Measurements from ENCODE around the gene SGF29. TPM values are rescaled to one million over a fixed set of nuclear protein-coding genes. Genes with fewer than 3 reads are reported as not detected.
A peak's percentile ranks its signal among the peaks of the same experiment; 100 is the strongest.
"Not testable (repeated sequence)": the region's sequence is repeated elsewhere in the genome, so short reads cannot be mapped to it uniquely, and the experiment has no call there.

SGF29 gene
- total and polyA plus RNA-seq, 2 donors = 30.3 to 34.7 TPM

DNA sequence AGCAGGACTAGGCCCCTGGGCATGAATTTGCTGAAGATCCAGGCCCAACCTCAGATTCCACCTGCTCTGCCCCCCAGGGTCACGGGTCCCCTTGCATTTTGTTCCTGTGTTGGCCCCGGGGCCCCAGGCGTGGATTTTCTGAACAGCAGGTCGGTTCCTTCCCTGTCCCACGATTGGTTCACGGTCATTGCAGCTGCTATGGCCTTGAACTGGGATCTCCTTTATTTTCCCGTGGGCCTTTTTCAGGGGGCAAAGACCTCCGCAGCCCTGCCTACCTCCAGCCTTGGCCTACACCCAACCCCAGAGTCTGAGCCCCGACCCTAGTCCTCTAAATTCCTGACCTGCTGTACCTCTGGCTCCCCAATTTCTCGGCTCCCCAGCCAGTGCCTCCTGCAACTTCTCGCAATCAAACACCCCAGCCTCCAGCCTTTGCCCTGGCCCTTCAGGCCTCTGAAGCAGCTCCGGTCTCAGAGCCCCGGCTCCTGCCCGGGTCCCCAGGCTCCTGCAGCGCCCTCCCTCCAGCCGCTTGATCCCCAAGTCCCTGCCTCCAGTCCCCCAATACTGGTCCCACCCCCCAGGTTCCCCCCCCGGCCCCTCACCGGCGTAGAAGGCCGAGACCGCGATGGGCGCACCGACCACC, 68.9 kb downstream of the SGF29 start:
- H3K27ac ChIP-seq (ENCODE audit: low read depth in 1 of 2, low read length in 1 of 2); DNase-seq (ENCODE audit: low read depth in 6 of 9, low spot score in 9 of 9); H3K27me3 ChIP-seq (ENCODE audit: control insufficient read depth in 2 of 2, insufficient read depth in 1 of 2, low read length in 1 of 2); H3K9me3 ChIP-seq (ENCODE audit: control insufficient read depth in 2 of 2, insufficient read depth in 1 of 2, low read length in 1 of 2); H3K4me1 ChIP-seq (ENCODE audit: control insufficient read depth in 2 of 2, insufficient read depth in 2 of 2, low read length in 2 of 2); H3K36me3 ChIP-seq (ENCODE audit: control insufficient read depth in 2 of 2, insufficient read depth in 2 of 2, low read length in 1 of 2): not testable (repeated sequence)
- WGBS = 44% methylated on average over 24 of the region's 24 CpGs
- H3K4me3 ChIP-seq (ENCODE audit: low read length in 2 of 2) = peak overlapping the region; percentile 49 to 70

- Histone ChIP-seq H3K9me3 (ENCODE audit: control insufficient read depth in 2 of 2, insufficient read depth in 1 of 2, low read length in 1 of 2) (no peaks in the 10 kb centered on the region), H3K27ac (ENCODE audit: low read depth in 1 of 2, low read length in 1 of 2) (no peak overlapping the region), H3K4me1 (ENCODE audit: control insufficient read depth in 2 of 2, insufficient read depth in 2 of 2, low read length in 2 of 2) (peaks cover 2 to 6% of the 10 kb centered on the region in 2 donors), H3K4me3 (ENCODE audit: low read length in 2 of 2) (peak overlapping the region; percentile 49 to 70), H3K36me3 (ENCODE audit: control insufficient read depth in 2 of 2, insufficient read depth in 2 of 2, low read length in 1 of 2) (peaks cover 0 to 7% of the 10 kb centered on the region in 2 donors), H3K27me3 (ENCODE audit: control insufficient read depth in 2 of 2, insufficient read depth in 1 of 2, low read length in 1 of 2) (no peaks in the 10 kb centered on the region)
- under 1% methylated on average over 68 of the region's 68 CpGs for WGBS
- DNase-seq (ENCODE audit: low read depth in 6 of 9, low spot score in 9 of 9) = peak in 8 of 9 donors; percentile 29 to 79 (median 36)
Measured at GRCh38 chr16:28623172-28623711, 69.5 kb downstream of the SGF29 start.

DNA sequence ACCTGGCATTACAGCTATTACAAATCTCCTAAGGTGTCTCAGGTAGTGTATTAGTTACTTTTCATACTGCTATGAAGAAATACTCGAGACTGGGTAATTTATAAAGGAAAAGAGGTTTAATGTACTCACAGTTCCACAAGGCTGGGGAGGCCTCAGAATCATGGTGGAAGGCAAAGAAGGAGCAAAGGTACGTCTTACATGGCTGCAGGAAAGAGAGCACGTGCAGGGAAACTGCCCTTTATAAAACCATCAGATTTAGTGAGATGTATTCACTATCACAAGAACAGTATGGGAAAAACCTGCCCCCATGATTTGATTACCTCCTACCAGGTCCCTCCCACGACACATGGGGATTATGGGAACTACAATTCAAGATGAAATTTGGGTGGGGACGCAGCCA, 77.2 kb downstream of the SGF29 start:
- WGBS = 90% methylated on average over 4 of the region's 5 CpGs
- H3K27me3 ChIP-seq (ENCODE audit: control insufficient read depth in 2 of 2, insufficient read depth in 1 of 2, low read length in 1 of 2) = not testable (repeated sequence)

GRCh38 chr16:28636093-28636823, 82.5 kb downstream of the SGF29 start:
- not testable (repeated sequence) for H3K4me1 ChIP-seq (ENCODE audit: control insufficient read depth in 2 of 2, insufficient read depth in 2 of 2, low read length in 2 of 2); H3K27ac ChIP-seq (ENCODE audit: low read depth in 1 of 2, low read length in 1 of 2); H3K4me3 ChIP-seq (ENCODE audit: low read length in 2 of 2); DNase-seq (ENCODE audit: low read depth in 6 of 9, low spot score in 9 of 9); H3K9me3 ChIP-seq (ENCODE audit: control insufficient read depth in 2 of 2, insufficient read depth in 1 of 2, low read length in 1 of 2); H3K27me3 ChIP-seq (ENCODE audit: control insufficient read depth in 2 of 2, insufficient read depth in 1 of 2, low read length in 1 of 2); H3K36me3 ChIP-seq (ENCODE audit: control insufficient read depth in 2 of 2, insufficient read depth in 2 of 2, low read length in 1 of 2)
- WGBS = 94% methylated on average over 5 of the region's 5 CpGs

More for the DNA sequence above, 77.2 kb downstream of the SGF29 start:
- DNase-seq (ENCODE audit: low read depth in 6 of 9, low spot score in 9 of 9); H3K27ac ChIP-seq (ENCODE audit: low read depth in 1 of 2, low read length in 1 of 2); H3K36me3 ChIP-seq (ENCODE audit: control insufficient read depth in 2 of 2, insufficient read depth in 2 of 2, low read length in 1 of 2); H3K4me3 ChIP-seq (ENCODE audit: low read length in 2 of 2); H3K4me1 ChIP-seq (ENCODE audit: control insufficient read depth in 2 of 2, insufficient read depth in 2 of 2, low read length in 2 of 2); H3K9me3 ChIP-seq (ENCODE audit: control insufficient read depth in 2 of 2, insufficient read depth in 1 of 2, low read length in 1 of 2): not testable (repeated sequence)

DNA sequence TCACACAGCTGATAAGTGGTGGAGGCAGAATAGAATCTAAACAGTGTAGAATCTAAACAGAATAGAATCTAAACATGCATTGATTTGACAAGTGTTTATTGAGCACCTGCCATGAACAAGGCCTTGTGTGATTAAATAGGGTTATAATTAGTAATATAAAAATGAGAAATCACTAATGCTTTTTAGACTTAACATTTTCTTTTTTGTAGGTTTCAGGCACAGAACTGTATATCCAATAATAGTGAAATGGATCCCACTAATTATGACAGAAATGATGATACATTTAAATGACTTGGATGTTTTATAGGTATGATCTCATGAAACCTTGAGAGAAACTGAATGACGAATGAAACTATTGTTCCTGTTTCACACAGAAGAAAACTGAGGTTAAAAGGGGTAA, 84.0 kb downstream of the SGF29 start, which contains the start of gene NPIPB8:
TSS of gene NPIPB8 (plus strand) at position 301 of the 400 bp plus-strand sequence. CDS start 296 bp downstream, outside the sequence.
- not testable (repeated sequence) for H3K27me3 ChIP-seq (ENCODE audit: control insufficient read depth in 2 of 2, insufficient read depth in 1 of 2, low read length in 1 of 2); H3K36me3 ChIP-seq (ENCODE audit: control insufficient read depth in 2 of 2, insufficient read depth in 2 of 2, low read length in 1 of 2); DNase-seq (ENCODE audit: low read depth in 6 of 9, low spot score in 9 of 9); H3K4me1 ChIP-seq (ENCODE audit: control insufficient read depth in 2 of 2, insufficient read depth in 2 of 2, low read length in 2 of 2); H3K4me3 ChIP-seq (ENCODE audit: low read length in 2 of 2); H3K27ac ChIP-seq (ENCODE audit: low read depth in 1 of 2, low read length in 1 of 2); H3K9me3 ChIP-seq (ENCODE audit: control insufficient read depth in 2 of 2, insufficient read depth in 1 of 2, low read length in 1 of 2)
- WGBS = no CpG with 5 or more reads among the region's 1 CpG

- not testable (repeated sequence) for H3K4me1 ChIP-seq (ENCODE audit: control insufficient read depth in 2 of 2, insufficient read depth in 2 of 2, low read length in 2 of 2); H3K27ac ChIP-seq (ENCODE audit: low read depth in 1 of 2, low read length in 1 of 2); H3K9me3 ChIP-seq (ENCODE audit: control insufficient read depth in 2 of 2, insufficient read depth in 1 of 2, low read length in 1 of 2); H3K4me3 ChIP-seq (ENCODE audit: low read length in 2 of 2); DNase-seq (ENCODE audit: low read depth in 6 of 9, low spot score in 9 of 9); H3K27me3 ChIP-seq (ENCODE audit: control insufficient read depth in 2 of 2, insufficient read depth in 1 of 2, low read length in 1 of 2); H3K36me3 ChIP-seq (ENCODE audit: control insufficient read depth in 2 of 2, insufficient read depth in 2 of 2, low read length in 1 of 2)
- 61% methylated on average over 4 of the region's 5 CpGs for WGBS
Measured at GRCh38 chr16:28638359-28638758, 84.6 kb downstream of the SGF29 start.

DNA sequence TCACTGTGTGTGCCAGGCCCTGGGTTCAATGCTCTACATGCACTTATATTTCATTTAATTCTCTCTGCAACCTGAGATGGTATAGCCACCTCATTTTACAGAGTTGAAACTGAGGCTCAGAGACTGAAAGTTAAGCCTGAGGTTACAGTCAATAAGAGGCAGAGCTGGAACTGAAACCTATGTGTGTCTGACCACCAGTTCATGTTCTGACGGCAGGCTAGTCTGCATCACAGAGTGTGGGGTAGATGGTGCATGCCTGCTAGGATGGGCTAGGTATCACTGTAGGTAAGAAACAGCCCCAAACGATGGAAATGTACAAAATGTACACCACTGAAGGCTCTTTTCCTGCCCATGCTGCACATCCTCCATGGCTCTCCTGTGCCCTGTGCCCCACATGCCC, 86.2 kb downstream of the SGF29 start:
- WGBS = 83% methylated on average over 2 of the region's 2 CpGs

More for the DNA sequence above, 86.2 kb downstream of the SGF29 start:
- not testable (repeated sequence) for H3K27me3 ChIP-seq (ENCODE audit: control insufficient read depth in 2 of 2, insufficient read depth in 1 of 2, low read length in 1 of 2); DNase-seq (ENCODE audit: low read depth in 6 of 9, low spot score in 9 of 9); H3K36me3 ChIP-seq (ENCODE audit: control insufficient read depth in 2 of 2, insufficient read depth in 2 of 2, low read length in 1 of 2); H3K27ac ChIP-seq (ENCODE audit: low read depth in 1 of 2, low read length in 1 of 2); H3K4me1 ChIP-seq (ENCODE audit: control insufficient read depth in 2 of 2, insufficient read depth in 2 of 2, low read length in 2 of 2); H3K9me3 ChIP-seq (ENCODE audit: control insufficient read depth in 2 of 2, insufficient read depth in 1 of 2, low read length in 1 of 2); H3K4me3 ChIP-seq (ENCODE audit: low read length in 2 of 2)

Other genes starting within 250 kb of the SGF29 start
- 0.66 TPM for gene NPIPB6, start 190.4 kb upstream of the SGF29 start, total RNA-seq
- gene NPIPB6, start 190.4 kb upstream of the SGF29 start, polyA plus RNA-seq = 2.6 TPM
- 58.2 TPM for gene EIF3CL, start 150.1 kb upstream of the SGF29 start, total RNA-seq
- 42.4 TPM for gene EIF3CL, start 150.1 kb upstream of the SGF29 start, polyA plus RNA-seq
- gene NPIPB7, start 81.6 kb upstream of the SGF29 start, total RNA-seq = not detected
- gene NPIPB7, start 81.6 kb upstream of the SGF29 start, polyA plus RNA-seq = 0.55 TPM
- gene CLN3, start 61.8 kb upstream of the SGF29 start, total RNA-seq = 6.8 TPM
- gene CLN3, start 61.8 kb upstream of the SGF29 start, polyA plus RNA-seq = 33.4 TPM
- gene APOBR, start 59.3 kb upstream of the SGF29 start, total RNA-seq = 1.3 TPM
- gene APOBR, start 59.3 kb upstream of the SGF29 start, polyA plus RNA-seq = 10.6 TPM
- 0.47 TPM for gene IL27, start 47.1 kb upstream of the SGF29 start, total RNA-seq
- gene IL27, start 47.1 kb upstream of the SGF29 start, polyA plus RNA-seq = 0.46 TPM
- gene NUPR1, start 14.9 kb upstream of the SGF29 start, total RNA-seq = 29.6 TPM
- 294 TPM for gene NUPR1, start 14.9 kb upstream of the SGF29 start, polyA plus RNA-seq
- 0.66 TPM for gene SULT1A2, start 43.1 kb downstream of the SGF29 start, total RNA-seq
- 1.2 TPM for gene SULT1A2, start 43.1 kb downstream of the SGF29 start, polyA plus RNA-seq
- gene SULT1A1, start 56.1 kb downstream of the SGF29 start, total RNA-seq = 26.3 TPM
- 25.9 TPM for gene SULT1A1, start 56.1 kb downstream of the SGF29 start, polyA plus RNA-seq
- 0.14 TPM for gene NPIPB8, start 84.1 kb downstream of the SGF29 start, total RNA-seq
- gene NPIPB8, start 84.1 kb downstream of the SGF29 start, polyA plus RNA-seq = not detected
- gene EIF3C, start 157.5 kb downstream of the SGF29 start, total RNA-seq = 331 TPM
- gene EIF3C, start 157.5 kb downstream of the SGF29 start, polyA plus RNA-seq = 453 TPM
- gene NPIPB9, start 197.9 kb downstream of the SGF29 start, total RNA-seq = 0.42 TPM
- 1.4 TPM for gene NPIPB9, start 197.9 kb downstream of the SGF29 start, polyA plus RNA-seq

Data from thymus (tissue), 11 donors.